ENCODE data around the gene RPS6KB1.
"Not testable (repeated sequence)": the region's sequence is repeated elsewhere in the genome, so short reads cannot be mapped to it uniquely, and the experiment has no call there.

The RPS6KB1 gene

DNA sequence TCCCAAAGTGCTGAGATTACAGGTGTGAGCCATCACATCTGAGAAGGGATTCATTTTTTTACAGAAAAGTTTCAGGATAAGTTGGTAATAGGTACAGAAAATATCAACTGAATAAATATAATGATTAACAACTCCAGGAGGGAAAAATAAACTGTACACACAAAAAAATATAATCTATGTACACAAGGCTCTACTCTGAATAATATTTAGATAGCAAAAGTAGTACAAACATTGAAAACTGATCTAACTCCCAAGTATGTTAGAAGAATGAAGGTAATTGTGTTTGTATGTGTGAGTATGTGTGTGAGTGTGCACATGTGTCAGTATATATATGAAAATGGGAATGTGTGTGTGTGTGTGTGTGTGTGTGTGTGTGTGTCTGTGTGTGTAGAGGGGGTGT, 20.6 kb upstream of the RPS6KB1 start:
- no peak for DNase-seq

DNA sequence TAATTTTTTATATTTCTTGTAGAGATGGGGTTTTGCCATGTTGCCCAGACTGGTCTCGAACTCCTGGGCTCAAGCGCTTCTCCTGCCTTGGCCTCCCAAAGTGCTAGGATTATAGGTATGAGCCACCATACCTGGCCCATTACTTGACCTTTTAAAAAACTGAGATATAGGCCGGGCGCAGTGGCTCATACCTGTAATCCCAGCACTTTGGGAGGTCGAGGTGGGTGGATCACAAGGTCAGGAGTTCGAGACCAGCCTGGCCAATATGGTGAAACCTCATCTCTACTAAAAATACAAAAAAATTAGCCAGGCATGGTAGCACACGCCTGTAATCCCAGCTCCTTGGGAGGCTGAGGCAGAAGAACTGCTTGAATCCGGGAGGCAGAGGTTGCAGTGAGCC, 19.5 kb upstream of the RPS6KB1 start:
- DNase-seq, result not testable (repeated sequence)

- no peak for DNase-seq
Measured at GRCh38 chr17:59874376-59874775, 18.5 kb upstream of the RPS6KB1 start.

DNA sequence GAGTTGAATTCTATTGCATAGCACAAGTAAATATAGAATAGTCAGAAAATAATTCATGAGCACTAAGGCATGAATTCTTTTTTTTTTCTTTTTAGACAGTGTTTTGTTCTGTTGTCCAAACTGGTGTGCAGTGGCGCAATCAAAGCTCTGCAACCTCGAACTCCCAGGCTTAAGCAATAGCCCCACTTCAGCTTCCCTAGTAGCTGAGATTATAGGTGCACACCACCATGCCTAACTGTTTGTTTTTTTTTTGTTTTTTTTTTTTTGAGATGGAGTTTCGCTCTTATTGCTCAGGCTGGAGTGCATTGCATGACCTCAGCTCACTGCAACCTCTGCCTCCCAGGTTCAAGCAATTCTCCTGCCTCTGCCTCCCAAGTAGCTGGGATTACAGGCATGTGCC, 16.8 kb upstream of the RPS6KB1 start:
- DNase-seq, result no peak

DNA sequence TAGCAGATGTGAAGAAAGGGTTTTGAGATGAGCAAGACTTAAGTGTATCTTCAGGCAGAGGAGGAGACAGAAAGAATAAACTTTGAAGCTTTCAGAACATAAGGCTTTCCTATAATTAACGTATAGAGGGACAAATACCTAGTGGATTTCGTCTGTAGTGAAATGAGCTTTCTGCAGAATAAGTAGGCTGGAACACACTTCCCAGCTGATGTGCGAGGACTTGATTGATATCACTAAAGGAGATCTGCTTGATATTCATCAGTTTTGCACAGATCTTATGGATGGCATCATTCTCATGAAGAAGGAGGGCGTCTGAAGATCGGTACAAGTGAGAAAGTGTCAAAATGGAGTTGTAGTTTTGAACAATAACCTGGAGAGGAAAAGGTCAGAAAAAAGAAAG, 15.0 kb upstream of the RPS6KB1 start:
- DNase-seq, result no peak

DNA sequence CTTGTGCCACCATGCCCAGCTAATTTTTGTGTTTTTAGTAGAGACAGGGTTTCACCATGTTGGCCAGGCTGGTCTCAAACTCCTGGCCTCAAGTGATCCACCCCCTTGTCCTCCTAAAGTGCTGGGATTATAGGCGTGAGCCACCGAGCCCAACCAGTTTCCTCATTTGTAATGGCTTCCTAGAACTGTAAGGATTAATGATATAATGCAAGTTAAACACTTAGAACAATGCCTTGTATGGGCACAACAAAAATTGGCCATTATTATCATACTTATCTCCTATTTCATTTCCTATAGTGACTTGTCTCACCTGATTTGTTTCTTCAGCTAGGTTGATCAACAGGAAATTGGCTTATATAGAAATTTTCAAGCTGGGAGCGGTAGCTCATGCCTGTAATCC, 14.3 kb upstream of the RPS6KB1 start:
- DNase-seq, result no peak

- DNase-seq, result no peak
Measured at GRCh38 chr17:59884861-59885260, 8.1 kb upstream of the RPS6KB1 start.

- DNase-seq, result no peak
Measured at GRCh38 chr17:59888145-59888750, 4.7 kb upstream of the RPS6KB1 start.

GRCh38 chr17:59890720-59891119, 2.2 kb upstream of the RPS6KB1 start:
- DNase-seq, result no peak

DNA sequence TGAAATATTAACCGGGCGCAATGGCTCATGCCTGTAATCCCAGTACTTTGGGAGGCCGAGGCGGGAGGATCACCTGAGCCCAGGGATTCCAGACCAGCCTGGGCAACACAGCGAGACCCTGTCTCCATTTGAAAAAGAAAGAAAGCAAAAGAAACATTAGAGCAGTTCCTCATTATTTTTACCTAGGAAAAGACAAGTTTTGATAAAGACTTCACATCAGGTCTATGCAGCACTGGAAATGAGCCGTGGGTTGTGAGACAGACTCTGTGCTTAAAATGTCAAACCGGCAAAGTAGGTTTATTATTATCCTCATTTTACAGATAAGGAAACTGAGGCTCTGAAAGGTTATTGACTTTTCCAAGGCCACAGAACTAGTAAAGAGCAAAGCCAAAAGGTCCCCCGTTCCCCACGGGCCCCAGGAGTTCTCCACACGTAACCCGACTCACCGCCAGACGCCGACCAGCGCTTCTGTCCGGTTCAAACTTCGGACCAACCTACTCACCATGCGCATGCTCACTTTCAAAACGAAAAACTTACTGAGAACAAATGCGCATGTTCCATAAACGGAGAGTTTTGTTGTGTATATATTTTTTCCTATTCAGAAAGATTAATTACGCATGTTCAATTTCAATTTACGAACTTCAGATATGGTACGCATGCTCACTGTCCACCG, 534 bp upstream of the RPS6KB1 start:
- no peak for DNase-seq

DNA sequence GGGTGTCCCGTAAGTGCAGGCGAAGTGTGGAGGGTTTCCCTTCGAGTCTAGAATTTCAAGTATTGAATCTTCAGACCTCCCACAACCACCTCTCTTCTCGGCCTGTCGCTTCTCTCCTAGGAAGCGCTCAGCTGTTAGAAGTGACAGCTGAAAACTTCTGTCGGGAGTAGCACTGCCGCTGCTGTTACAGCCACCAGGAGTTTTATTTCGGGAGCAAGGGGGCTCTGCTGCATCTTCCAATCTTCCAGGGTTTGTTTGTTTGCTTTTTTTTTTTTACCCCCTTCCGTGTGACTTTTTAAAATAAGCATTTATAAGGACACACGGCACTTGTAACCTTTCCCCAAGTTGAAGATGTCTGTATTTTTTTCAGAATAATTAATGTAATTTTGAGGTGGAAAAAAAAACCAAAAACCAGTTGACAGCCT, 767 bp downstream of the RPS6KB1 start:
- DNase-seq, result no peak

DNA sequence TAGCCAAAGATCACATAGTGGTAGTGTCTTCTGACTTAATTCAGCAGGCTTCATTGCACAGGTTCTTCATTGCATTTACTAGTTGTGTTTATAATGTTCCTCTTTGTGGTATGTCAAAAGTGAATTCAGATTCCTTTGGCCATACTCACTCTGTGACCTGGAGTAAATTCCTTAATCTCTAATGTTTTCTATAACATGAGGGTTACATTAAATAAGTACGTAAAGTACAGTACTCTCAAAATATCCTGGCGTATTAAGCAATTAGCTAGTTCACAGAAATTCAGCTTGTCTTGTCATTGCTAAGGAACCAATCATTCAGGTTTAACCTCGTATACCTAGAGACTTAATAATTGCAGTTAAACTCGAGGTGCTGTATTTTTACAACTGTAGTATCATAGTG, 4.2 kb downstream of the RPS6KB1 start:
- DNase-seq, result no peak

DNA sequence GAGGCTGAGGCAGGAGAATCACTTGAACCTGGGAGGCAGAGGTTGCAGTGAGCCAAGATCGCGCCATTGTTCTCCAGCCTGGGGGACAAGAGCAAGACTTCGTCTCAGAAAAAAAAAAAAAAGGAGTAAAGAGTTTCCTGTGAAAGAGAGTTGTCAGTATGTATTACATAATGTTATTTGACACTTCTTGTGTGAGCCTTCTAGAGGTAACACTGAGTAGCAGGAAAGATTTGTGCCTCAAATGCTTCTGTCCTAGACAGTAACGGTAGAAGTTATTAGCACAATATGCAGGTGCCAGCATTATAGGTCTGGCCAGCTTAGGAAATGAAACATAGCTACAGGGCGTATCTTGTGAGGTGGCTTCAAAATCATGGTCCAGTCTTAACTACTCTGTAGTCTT, 6.2 kb downstream of the RPS6KB1 start:
- no peak for DNase-seq

GRCh38 chr17:59901604-59902003, 8.7 kb downstream of the RPS6KB1 start:
- no peak for DNase-seq

- DNase-seq, result no peak
Measured at GRCh38 chr17:59903455-59903854, 10.5 kb downstream of the RPS6KB1 start.

DNA sequence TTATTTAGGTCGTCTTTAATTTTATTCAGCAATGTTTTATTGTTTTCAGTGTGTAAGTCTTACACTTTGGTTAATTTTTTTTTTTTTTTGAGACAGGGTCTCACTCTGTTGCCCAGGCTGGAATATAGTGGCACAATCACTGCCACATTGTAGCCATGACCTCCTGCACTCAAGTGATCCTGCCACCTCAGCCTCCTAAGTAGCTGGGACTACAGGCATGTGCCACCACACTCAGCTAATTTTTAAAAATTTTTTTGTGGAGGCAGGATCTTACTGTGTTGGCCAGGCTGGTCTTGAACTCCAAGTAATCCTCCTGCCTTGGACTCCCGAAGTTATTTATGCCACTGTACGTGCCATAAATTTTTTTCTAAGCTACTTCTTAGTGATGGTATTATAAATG, 14.5 kb downstream of the RPS6KB1 start:
- no peak for DNase-seq

DNA sequence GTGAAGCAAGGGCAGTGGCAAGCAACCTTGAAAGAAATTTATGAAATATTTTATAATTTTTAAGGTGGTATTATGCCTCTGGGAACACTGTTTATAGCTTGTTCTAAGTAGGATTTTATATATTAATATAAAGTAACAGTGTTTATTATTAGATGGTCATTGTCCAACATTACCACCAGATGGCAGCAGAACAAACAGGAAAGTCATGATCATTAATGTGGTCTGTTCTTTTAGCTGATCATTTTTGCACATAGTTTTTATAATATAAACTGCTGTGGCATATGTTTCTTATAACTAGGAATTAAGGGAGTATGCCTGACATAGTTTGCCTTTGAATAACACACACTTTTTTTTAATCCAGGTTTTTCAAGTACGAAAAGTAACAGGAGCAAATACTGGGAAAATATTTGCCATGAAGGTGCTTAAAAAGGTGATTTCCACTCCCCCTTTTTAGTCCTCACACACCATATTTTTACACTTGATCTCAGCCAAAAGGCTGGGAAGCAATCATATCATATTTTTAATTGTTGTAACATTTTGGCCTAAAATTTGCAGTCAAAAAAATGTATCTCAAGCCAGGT, 21.4 kb downstream of the RPS6KB1 start:
- no peak for DNase-seq

GRCh38 chr17:59916446-59916845, 23.5 kb downstream of the RPS6KB1 start:
- no peak for DNase-seq

- not testable (repeated sequence) for DNase-seq
Measured at GRCh38 chr17:59920637-59921036, 27.7 kb downstream of the RPS6KB1 start.

DNA sequence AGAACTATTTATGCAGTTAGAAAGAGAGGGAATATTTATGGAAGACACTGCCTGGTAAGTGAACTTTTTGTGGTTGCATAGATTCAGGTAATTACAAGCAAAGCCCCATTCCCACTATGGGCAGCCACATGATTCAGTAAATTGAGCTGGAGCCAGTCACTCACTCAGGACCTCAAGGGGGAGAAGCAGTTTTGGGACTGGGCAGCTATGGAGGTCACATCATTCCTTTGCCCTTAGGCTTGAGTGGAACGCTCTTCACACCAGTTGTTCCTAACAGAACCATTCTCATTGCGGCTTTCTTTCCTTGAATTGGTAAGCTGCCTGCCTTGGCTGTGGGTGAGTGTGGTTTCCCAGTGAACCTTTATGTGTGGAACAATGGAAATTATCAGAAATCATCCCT, 37.2 kb downstream of the RPS6KB1 start:
- not testable (repeated sequence) for DNase-seq

GRCh38 chr17:59930768-59931167, 37.8 kb downstream of the RPS6KB1 start:
- DNase-seq, result not testable (repeated sequence)

DNA sequence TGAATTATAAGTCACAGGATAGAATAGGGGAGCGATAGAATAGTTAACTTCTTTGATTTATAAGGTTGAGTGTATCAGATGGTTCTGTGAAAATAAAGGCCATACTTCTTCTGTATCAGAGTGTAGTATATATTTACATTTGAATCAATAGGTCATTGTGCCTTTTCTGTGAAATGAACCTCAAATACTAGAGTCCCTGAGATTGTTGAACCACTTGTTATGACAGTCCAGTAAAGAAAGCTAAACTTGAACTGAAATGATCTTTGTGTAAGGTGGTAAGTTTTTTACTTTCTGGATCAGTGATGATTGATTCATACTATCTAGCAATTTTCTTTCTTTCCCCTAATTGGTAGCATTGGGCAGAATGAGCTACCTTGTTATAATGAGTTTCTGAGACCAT, 40.4 kb downstream of the RPS6KB1 start:
- DNase-seq, result not testable (repeated sequence)

GRCh38 chr17:59940697-59941096, 47.8 kb downstream of the RPS6KB1 start:
- DNase-seq, result not testable (repeated sequence)

DNA sequence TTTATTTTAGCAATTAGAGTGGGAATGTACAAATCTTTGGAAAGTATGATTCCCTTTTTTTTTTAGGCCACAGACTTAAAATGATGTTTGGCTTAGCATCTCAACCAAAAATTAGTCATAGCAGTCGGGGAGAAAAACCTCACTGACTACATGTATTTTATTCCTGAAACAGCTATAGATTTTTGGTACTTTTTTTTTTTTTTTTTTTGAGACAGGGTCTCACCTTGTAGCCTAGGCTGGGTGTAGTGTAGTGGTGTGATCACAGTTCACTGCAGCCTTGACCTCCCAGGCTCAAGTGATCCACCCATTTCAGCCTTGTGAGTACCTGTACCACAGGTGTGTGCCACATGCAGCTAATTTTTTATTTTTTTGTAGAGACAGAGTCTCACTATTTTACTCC, 48.2 kb downstream of the RPS6KB1 start:
- no peak for DNase-seq

DNA sequence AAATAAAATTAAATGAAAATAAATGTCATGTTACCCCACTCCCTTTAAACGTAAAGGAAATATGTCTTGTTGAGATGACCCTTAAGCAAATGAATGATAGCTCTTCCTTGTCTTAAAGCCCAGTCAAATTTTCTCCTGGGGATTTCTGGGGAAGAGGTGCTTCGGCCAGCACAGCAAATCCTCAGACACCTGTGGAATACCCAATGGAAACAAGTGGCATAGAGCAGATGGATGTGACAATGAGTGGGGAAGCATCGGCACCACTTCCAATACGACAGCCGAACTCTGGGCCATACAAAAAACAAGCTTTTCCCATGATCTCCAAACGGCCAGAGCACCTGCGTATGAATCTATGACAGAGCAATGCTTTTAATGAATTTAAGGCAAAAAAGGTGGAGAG, 53.5 kb downstream of the RPS6KB1 start:
- DNase-seq, result not testable (repeated sequence)

All from right forelimb (tissue), 1 donor.